Glutamatergic neuron (in vitro differentiated cells): ENCODE results near the gene PDE2A. TPM values are rescaled to one million over a fixed set of nuclear protein-coding genes. Genes with fewer than 3 reads are reported as not detected.

ENCODE experiments used
- DNase-seq: peaks from one replicate; pipeline ENCODE4 v3.0.0; 2022
- H3K27ac Mint-ChIP-seq: one replicate; pipeline ENCODE4 v1.8.0; 2020; ENCODE audit warnings: mild to moderate bottlenecking, mixed read lengths, inconsistent platforms; ENCODE audit not compliant: unreplicated experiment
- H3K27me3 Mint-ChIP-seq: one replicate; pipeline ENCODE4 v1.8.0; 2020; ENCODE audit warnings: mild to moderate bottlenecking, moderate library complexity, mixed read lengths, inconsistent platforms; ENCODE audit not compliant: unreplicated experiment
- H3K36me3 Mint-ChIP-seq: one replicate; pipeline ENCODE4 v1.8.0; 2020; ENCODE audit warnings: mild to moderate bottlenecking, mixed read lengths, inconsistent platforms; ENCODE audit not compliant: unreplicated experiment
- H3K4me1 Mint-ChIP-seq: one replicate; pipeline ENCODE4 v1.8.0; 2020; ENCODE audit warnings: mild to moderate bottlenecking, low read depth, mixed read lengths, inconsistent platforms; ENCODE audit not compliant: unreplicated experiment
- H3K4me3 Mint-ChIP-seq: one replicate; pipeline ENCODE4 v1.8.0; 2020; ENCODE audit warnings: mild to moderate bottlenecking, mixed read lengths, inconsistent platforms; ENCODE audit not compliant: unreplicated experiment
- H3K9me3 Mint-ChIP-seq: one replicate; pipeline ENCODE4 v1.8.0; 2020; ENCODE audit warnings: mild to moderate bottlenecking, moderate library complexity, mixed read lengths, inconsistent platforms; ENCODE audit not compliant: unreplicated experiment
- CTCF ChIP-seq: fragments of 200-600 bp; sonication (generic); IDR thresholded peaks from one replicate; pipeline ENCODE4 v1.5.0; 2021; ENCODE audit not compliant: partially characterized antibody, unreplicated experiment
- total RNA-seq: library from RNA; stranded (reverse); fragmentation: NEBNext Ultra II Directional; extraction: Animal tissue kit (Norgen Biotek cat#: 25700); gene quantifications from one replicate; pipeline ENCODE4 v1.2.1, GENCODE V29; 2021; ENCODE audit not compliant: unreplicated experiment

PDE2A gene
- total RNA-seq, 1 donor from 2014 or later, result 16.9 TPM

DNA sequence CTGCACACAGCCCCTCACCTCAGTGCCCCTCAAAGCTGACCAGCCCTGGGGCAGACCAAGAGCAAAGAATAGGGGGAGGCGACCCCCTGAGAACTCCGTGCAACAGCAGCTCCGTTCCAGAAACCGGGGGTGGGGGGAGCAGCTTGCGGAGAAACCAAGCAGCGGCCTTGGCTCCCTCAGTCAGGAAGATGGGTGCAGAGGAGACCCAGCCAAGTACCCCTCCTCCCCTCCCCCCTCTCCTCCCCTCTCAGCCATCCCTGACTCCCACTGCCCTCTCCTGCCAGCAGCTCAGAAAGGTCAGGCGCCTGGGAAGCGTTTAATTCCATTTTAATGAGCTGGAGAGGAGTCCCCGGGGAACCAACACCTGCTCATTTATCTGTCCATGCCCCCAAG, 78.9 kb downstream of the PDE2A start:
- Mint-ChIP-seq H3K9me3 (peaks cover 14% of the 10 kb centered on the region), H3K27me3 (peaks cover 31% of the 10 kb centered on the region), H3K36me3 (no peaks in the 10 kb centered on the region), H3K4me3 (peak overlapping the region; percentile 61), H3K27ac (no peak overlapping the region), H3K4me1 (peaks cover 38% of the 10 kb centered on the region)
- DNase-seq, result peak; percentile 42
- no peak for TF ChIP-seq CTCF

DNA sequence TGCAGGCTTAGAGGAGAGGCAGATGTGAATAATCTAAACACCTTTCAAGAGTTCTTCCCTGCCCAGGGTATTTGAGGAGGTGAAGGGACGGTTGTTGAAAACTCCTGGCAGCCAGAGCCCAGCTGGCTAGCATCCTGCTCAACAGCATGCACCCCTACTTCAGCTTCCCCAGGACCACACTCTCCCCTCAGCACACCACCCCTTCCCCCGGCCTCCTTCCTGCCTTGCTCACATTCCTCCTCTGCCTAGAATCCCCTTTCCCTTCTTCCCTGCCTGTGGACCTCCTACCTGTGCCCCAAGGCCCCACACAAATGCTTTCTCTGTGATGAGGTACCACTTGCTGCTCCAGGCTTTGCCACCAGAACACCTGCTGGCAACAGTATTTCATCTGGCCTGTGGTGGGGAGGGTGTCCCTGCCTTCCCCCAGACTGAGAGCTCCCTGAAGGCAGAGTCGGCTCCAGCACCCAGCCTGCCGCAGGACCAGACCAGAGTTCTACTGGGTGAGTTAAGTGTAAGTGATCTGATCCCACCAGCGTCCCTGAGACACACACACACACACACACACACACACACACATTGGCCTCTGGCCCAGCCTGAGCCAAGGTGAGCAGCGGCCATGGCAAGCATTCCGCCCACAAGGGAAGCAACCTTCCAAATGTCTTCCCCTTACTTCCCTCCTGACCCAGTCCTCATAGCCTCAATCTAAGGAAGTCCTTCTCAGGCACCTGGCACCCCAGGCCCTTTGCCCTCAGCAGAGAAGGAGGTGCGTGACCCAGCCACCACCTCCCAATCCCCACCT, 79.5 kb downstream of the PDE2A start:
- Mint-ChIP-seq H3K27me3 (peaks cover 31% of the 10 kb centered on the region), H3K4me3 (peak overlapping the region; percentile 61), H3K4me1 (peaks cover 38% of the 10 kb centered on the region), H3K9me3 (peaks cover 13% of the 10 kb centered on the region), H3K36me3 (no peaks in the 10 kb centered on the region), H3K27ac (no peak overlapping the region)
- no peak for TF ChIP-seq CTCF
- DNase-seq, result no peak

- Mint-ChIP-seq H3K27me3 (peaks cover 35% of the 10 kb centered on the region), H3K9me3 (peaks cover 12% of the 10 kb centered on the region), H3K4me3 (no peak overlapping the region), H3K27ac (no peak overlapping the region), H3K4me1 (peaks cover 35% of the 10 kb centered on the region), H3K36me3 (no peaks in the 10 kb centered on the region)
- TF ChIP-seq CTCF, result no peak
- DNase-seq, result no peak
Measured at GRCh38 chr11:72592698-72593495, 81.3 kb downstream of the PDE2A start.

DNA sequence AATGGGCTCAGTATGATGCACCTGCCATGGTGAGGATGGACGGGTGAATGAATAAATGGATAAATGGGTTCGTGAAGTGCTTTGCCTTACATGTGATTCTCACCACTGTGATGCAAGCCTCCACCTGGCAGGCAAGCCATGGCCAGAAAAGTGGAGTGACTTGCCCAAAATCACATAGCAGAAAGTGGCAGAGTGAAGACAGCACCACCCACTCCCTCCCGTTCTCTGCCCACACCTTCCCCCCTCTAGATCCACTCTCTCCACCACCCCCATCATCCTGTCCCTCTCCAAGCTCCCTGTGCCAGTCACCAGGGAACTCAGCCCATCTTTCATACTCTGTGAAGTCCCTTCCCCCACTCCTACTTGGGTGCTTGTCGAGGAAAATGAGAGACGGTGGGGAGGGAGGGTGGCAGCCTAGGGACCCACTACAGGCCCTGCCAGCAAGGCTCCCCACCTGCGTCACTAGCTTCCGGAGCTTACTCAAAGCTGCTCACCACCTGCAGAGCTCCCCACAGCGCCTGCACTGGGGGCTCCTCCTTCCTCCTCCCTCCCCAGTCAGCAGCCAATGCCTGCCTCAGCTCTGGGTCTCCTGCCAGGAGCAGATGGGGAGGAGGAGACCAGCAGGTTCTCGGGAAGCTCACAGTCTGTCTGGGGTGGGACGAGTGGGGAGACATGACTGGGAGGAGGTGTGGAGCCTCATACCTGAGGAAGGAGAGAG, 82.3 kb downstream of the PDE2A start:
- peaks cover 9% of the 10 kb centered on the region for H3K9me3 Mint-ChIP-seq
- no peak for DNase-seq
- peak overlapping the region; percentile 12 for H3K27ac Mint-ChIP-seq
- H3K27me3 Mint-ChIP-seq, result peaks cover 33% of the 10 kb centered on the region
- no peak for TF ChIP-seq CTCF
- H3K4me1 Mint-ChIP-seq, result peaks cover 36% of the 10 kb centered on the region
- H3K36me3 Mint-ChIP-seq, result no peaks in the 10 kb centered on the region
- no peak overlapping the region for H3K4me3 Mint-ChIP-seq
